Fibroblast of lung (primary cell): ENCODE results near the gene SEMA3B. TPM values are rescaled to one million over a fixed set of nuclear protein-coding genes. Genes with fewer than 3 reads are reported as not detected.

Experiments
- DNase-seq, 2 donors: peaks; one replicate each; pipeline versions ENCODE4 v3.0.0 to v3.0.0-alpha.2; 2010; ENCODE audit warnings: low read depth in 2 of 2
- H2AFZ ChIP-seq: 2 replicates; pipeline ENCODE4 v1.5.1; 2012; ENCODE audit warnings: low read length, control low read depth, inconsistent platforms
- H3K27ac ChIP-seq: 2 replicates; pipeline ENCODE4 v1.5.1; 2011; ENCODE audit warnings: low read length, control low read depth; ENCODE audit not compliant: insufficient read depth
- H3K27me3 ChIP-seq: 2 replicates; pipeline ENCODE4 v1.5.1; 2011; ENCODE audit warnings: mild to moderate bottlenecking, low read length; ENCODE audit not compliant: control insufficient read depth, insufficient read depth
- H3K36me3 ChIP-seq: 2 replicates; pipeline ENCODE4 v1.5.1; 2011; ENCODE audit warnings: low read length; ENCODE audit not compliant: control insufficient read depth, insufficient read depth
- H3K4me1 ChIP-seq: 2 replicates; pipeline ENCODE4 v1.5.1; 2011; ENCODE audit warnings: low read length; ENCODE audit not compliant: control insufficient read depth, insufficient read depth; ENCODE audit errors: extremely low read depth
- H3K4me2 ChIP-seq: 2 replicates; pipeline ENCODE4 v1.5.1; 2011; ENCODE audit warnings: low read length, control low read depth; ENCODE audit not compliant: insufficient read depth; ENCODE audit errors: extremely low read depth
- H3K4me3 ChIP-seq, 4 experiments: fragments of 200-600 bp in 1 of 4; sonication (generic) in 1 of 4; replicated peaks in 1 of 4; 2 replicates each; pipeline ENCODE4 v1.5.1; 2011 to 2016; ENCODE audit warnings: low read length in 4 of 4, low read depth in 3 of 4, mild to moderate bottlenecking in 3 of 4, control low read depth in 2 of 4, inconsistent platforms in 1 of 4, mixed read lengths in 1 of 4; ENCODE audit not compliant: insufficient read depth in 1 of 4; ENCODE audit errors: control extremely low read depth in 1 of 4
- H3K79me2 ChIP-seq: 2 replicates; pipeline ENCODE4 v1.5.1; 2012; ENCODE audit warnings: mild to moderate bottlenecking, low read length, inconsistent platforms; ENCODE audit not compliant: control insufficient read depth, insufficient read depth
- H3K9ac ChIP-seq: 2 replicates; pipeline ENCODE4 v1.5.1; 2011; ENCODE audit warnings: mild to moderate bottlenecking, low read length, control low read depth; ENCODE audit not compliant: insufficient read depth
- H3K9me3 ChIP-seq: 2 replicates; pipeline ENCODE4 v1.5.1; 2012; ENCODE audit warnings: low read depth, low read length; ENCODE audit not compliant: control insufficient read depth, insufficient read depth
- H4K20me1 ChIP-seq: 2 replicates; pipeline ENCODE4 v1.5.1; 2011; ENCODE audit warnings: low read length; ENCODE audit not compliant: control insufficient read depth, insufficient read depth; ENCODE audit errors: extremely low read depth
- CTCF ChIP-seq, 2 donors: IDR thresholded peaks in 1 of 2; conservative IDR thresholded peaks in 1 of 2; 1 replicate in 1 of 2; 2 replicates in 1 of 2; pipeline ENCODE4 v1.5.1; 2011 to 2012; ENCODE audit warnings: low read length in 2 of 2, control low read depth in 1 of 2, inconsistent platforms in 1 of 2, low read depth in 1 of 2, mild to moderate bottlenecking in 1 of 2
- EZH2 ChIP-seq: IDR thresholded peaks from 2 replicates; pipeline ENCODE4 v1.5.1; 2012; ENCODE audit warnings: low read length, control low read depth, mild to moderate bottlenecking; ENCODE audit errors: missing control alignments
- polyA plus RNA-seq, 2 donors: library from polyadenylated mRNA; depleted of rRNA in 1 of 2; stranded (reverse) in 1 of 2; unstranded in 1 of 2; fragments of >200 nt; gene quantifications; 2 replicates each; pipeline ENCODE4 v1.2.1, GENCODE V29; 2011 to 2012; ENCODE audit warnings: missing spikeins in 1 of 2
- total RNA-seq: library from RNA; depleted of rRNA; stranded (reverse); fragments of >200 nt; gene quantifications from 2 replicates; pipeline ENCODE4 v1.2.1, GENCODE V29; 2014

The SEMA3B gene
- total and polyA plus RNA-seq, 2 donors (not counting 1 experiment from before 2014, with no cell fraction given) = 23.5 to 85.2 TPM

GRCh38 chr3:50256978-50257890, 11.7 kb upstream of the SEMA3B start:
- H3K9ac ChIP-seq = no peak overlapping the region
- H3K4me1 ChIP-seq = peaks cover 16% of the 10 kb centered on the region
- TF ChIP-seq EZH2 (no peak), CTCF (conservative IDR thresholded peaks at IDR 0.05 in 1 of 2, IDR thresholded peaks at IDR 0.05 in 1 of 2; ENCODE audit: low read depth in 1 of 2, low read length in 2 of 2) (peak; percentile 49 to 72)
- H3K27ac ChIP-seq = no peak overlapping the region
- no peaks in the 10 kb centered on the region for H3K27me3 ChIP-seq
- H3K4me3 ChIP-seq = no peak overlapping the region
- no peaks in the 10 kb centered on the region for H4K20me1 ChIP-seq
- peaks cover 33% of the 10 kb centered on the region for H3K36me3 ChIP-seq
- DNase-seq = peak; percentile 30 to 37
- no peak overlapping the region for H2AFZ ChIP-seq
- H3K4me2 ChIP-seq = no peak overlapping the region
- H3K79me2 ChIP-seq = peaks cover 15% of the 10 kb centered on the region
- H3K9me3 ChIP-seq = no peaks in the 10 kb centered on the region

- Histone ChIP-seq H3K9me3 (no peaks in the 10 kb centered on the region), H2AFZ (no peak overlapping the region), H3K27me3 (no peaks in the 10 kb centered on the region), H3K9ac (no peak overlapping the region), H3K4me1 (peaks cover 16% of the 10 kb centered on the region), H3K27ac (no peak overlapping the region), H3K4me3 (no peak overlapping the region), H3K79me2 (peaks cover 7% of the 10 kb centered on the region), H3K4me2 (no peak overlapping the region), H3K36me3 (peaks cover 30% of the 10 kb centered on the region), H4K20me1 (no peaks in the 10 kb centered on the region)
- no peak for TF ChIP-seq CTCF (conservative IDR thresholded peaks at IDR 0.05 in 1 of 2, IDR thresholded peaks at IDR 0.05 in 1 of 2; ENCODE audit: low read depth in 1 of 2, low read length in 2 of 2)
- TF ChIP-seq EZH2 = no peak
- no peak for DNase-seq
Observed at GRCh38 chr3:50258029-50258680, 10.8 kb upstream of the SEMA3B start.

- Histone ChIP-seq H3K27ac (no peak overlapping the region), H3K9ac (no peak overlapping the region)
Observed at GRCh38 chr3:50258979-50259378, 10.0 kb upstream of the SEMA3B start.

More at GRCh38 chr3:50258979-50259378, 10.0 kb upstream of the SEMA3B start:
- DNase-seq = no peak
- Histone ChIP-seq H3K4me1 (peaks cover 19% of the 10 kb centered on the region), H2AFZ (no peak overlapping the region), H3K79me2 (peaks cover 2% of the 10 kb centered on the region), H4K20me1 (no peaks in the 10 kb centered on the region), H3K9me3 (no peaks in the 10 kb centered on the region), H3K4me2 (no peak overlapping the region), H3K4me3 (no peak overlapping the region), H3K36me3 (peaks cover 29% of the 10 kb centered on the region), H3K27me3 (no peaks in the 10 kb centered on the region)
- TF ChIP-seq EZH2 (no peak), CTCF (conservative IDR thresholded peaks at IDR 0.05 in 1 of 2, IDR thresholded peaks at IDR 0.05 in 1 of 2; ENCODE audit: low read depth in 1 of 2, low read length in 2 of 2) (no peak)
